ENCODE data around the gene KLK12. TPM values are rescaled to one million over a fixed set of nuclear protein-coding genes. Genes with fewer than 3 reads are reported as not detected.

KLK12 gene
- total and polyA plus RNA-seq, 2 donors (not counting 1 experiment from before 2014, with no cell fraction given) = not detected

DNA sequence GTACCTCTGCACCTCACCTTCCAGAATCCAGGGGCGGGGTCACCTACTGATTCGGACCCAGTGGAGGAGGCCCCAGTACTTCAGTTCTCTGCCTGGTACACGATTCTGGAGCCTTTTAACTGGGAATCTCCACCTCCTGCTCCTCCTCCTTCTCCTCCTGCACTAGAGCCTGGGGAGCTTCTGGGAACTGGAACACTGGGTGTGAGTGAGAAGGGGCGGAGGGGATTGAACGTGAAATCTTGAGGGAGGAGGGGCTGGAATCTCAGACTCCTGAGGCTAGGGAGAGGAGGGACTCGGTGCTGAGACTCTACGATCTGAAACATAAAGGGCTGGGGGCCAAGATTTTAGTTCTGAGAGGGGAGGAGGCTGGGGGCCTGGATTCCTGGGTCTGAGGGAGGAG is 33.3 kb downstream of the KLK12 start, which contains the start of gene KLK8:
Gene KLK8, minus strand, starts transcription at position 90 of the 400 bp plus-strand sequence. CDS start 437 bp downstream, outside the sequence.
- Histone ChIP-seq H2AFZ (ENCODE audit: insufficient read depth, low read depth, low read length, poor library complexity, severe bottlenecking) (no peak within 1 kb of the TSS), H3K27me3 (replicated peaks in 1 of 4; ENCODE audit: control extremely low read depth in 1 of 4, control insufficient read depth in 3 of 4, insufficient read depth in 4 of 4, low read length in 3 of 4) (peaks cover 0 to 28% (median 2%) of the 10 kb centered on the region in 4 experiments), H3K79me2 (ENCODE audit: control insufficient read depth, insufficient read depth, low read length) (no peaks in the 10 kb centered on the region), H3K9me3 (ENCODE audit: control extremely low read depth in 1 of 3, control insufficient read depth in 2 of 3, insufficient read depth in 1 of 3, low read length in 2 of 3) (peaks cover 0 to 32% (median 0%) of the 10 kb centered on the region in 3 donors), H3K36me3 (replicated peaks in 1 of 2; ENCODE audit: control extremely low read depth in 1 of 2, control insufficient read depth in 1 of 2, extremely low read depth in 1 of 2, insufficient read depth in 2 of 2, low read length in 1 of 2) (no peaks in the 10 kb centered on the region), H3K27ac (ENCODE audit: low read length in 2 of 2) (no peak within 1 kb of the TSS), H3K9ac (ENCODE audit: low read length) (no peak within 1 kb of the TSS), H3K4me2 (replicated peaks; ENCODE audit: low read depth, low read length, poor library complexity, severe bottlenecking) (no peak within 1 kb of the TSS), H3K4me3 (ENCODE audit: control extremely low read depth in 1 of 5, extremely low read depth in 1 of 5, insufficient read depth in 1 of 5, low read depth in 2 of 5, low read length in 4 of 5) (no peak within 1 kb of the TSS), H3K4me1 (ENCODE audit: control insufficient read depth in 2 of 2, insufficient read depth in 2 of 2, low read length in 2 of 2) (no peaks in the 10 kb centered on the region), H4K20me1 (ENCODE audit: control insufficient read depth, insufficient read depth, low read length, poor library complexity, severe bottlenecking) (no peaks in the 10 kb centered on the region)
- CTCF ChIA-PET = no interaction called here
- ATAC-seq (ENCODE audit: low read depth) = no peak
- H3K4me3 Mint-ChIP-seq = no peak within 1 kb of the TSS
- WGBS (ENCODE audit: insufficient coverage) = 46% methylated on average over 3 of the region's 7 CpGs
- no peaks in the 10 kb centered on the region for H3K4me1 Mint-ChIP-seq
- TF ChIP-seq, protein P1, sequence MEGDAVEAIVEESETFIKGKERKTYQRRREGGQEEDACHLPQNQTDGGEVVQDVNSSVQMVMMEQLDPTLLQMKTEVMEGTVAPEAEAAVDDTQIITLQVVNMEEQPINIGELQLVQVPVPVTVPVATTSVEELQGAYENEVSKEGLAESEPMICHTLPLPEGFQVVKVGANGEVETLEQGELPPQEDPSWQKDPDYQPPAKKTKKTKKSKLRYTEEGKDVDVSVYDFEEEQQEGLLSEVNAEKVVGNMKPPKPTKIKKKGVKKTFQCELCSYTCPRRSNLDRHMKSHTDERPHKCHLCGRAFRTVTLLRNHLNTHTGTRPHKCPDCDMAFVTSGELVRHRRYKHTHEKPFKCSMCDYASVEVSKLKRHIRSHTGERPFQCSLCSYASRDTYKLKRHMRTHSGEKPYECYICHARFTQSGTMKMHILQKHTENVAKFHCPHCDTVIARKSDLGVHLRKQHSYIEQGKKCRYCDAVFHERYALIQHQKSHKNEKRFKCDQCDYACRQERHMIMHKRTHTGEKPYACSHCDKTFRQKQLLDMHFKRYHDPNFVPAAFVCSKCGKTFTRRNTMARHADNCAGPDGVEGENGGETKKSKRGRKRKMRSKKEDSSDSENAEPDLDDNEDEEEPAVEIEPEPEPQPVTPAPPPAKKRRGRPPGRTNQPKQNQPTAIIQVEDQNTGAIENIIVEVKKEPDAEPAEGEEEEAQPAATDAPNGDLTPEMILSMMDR (IDR thresholded peaks at IDR 0.05) = no peak
- TF ChIP-seq EZH2 (IDR thresholded peaks at IDR 0.05; ENCODE audit: borderline replicate concordance, insufficient read depth, low read depth, low read length, poor library complexity, severe bottlenecking) = no peak
- intact Hi-C loops (cut with micrococcal nuclease) = no loop called here
- H3K9me3 Mint-ChIP-seq (ENCODE audit: insufficient read depth) = no peaks in the 10 kb centered on the region
- POLR2A ChIA-PET = no interaction called here
- H3K27me3 Mint-ChIP-seq = peaks cover 33% of the 10 kb centered on the region
- DNase-seq = no peak
- no peak within 1 kb of the TSS for H3K27ac Mint-ChIP-seq

DNA sequence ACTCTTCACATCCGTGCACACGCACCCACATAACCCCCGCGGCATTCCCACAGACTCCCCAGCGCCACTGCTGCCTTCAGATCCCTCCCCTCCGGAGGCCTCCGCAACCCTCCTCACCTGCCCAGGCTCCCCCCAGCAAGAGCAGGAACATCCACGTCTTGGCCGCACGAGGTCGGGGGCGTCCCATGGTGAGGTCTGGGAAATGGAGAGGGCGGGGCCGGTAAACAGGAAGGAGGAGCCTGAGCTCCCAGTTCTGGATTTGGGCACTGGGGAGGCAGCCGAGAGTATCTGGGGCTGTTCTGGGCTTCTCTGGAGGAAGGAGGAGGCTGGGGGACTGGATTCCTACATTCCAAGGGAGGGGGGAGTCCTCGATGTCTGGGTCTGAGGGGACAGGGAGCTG is 33.8 kb downstream of the KLK12 start:
- CTCF ChIA-PET = no interaction called here
- Histone ChIP-seq H3K27me3 (replicated peaks in 1 of 4; ENCODE audit: control extremely low read depth in 1 of 4, control insufficient read depth in 3 of 4, insufficient read depth in 4 of 4, low read length in 3 of 4) (peaks cover 0 to 28% (median 2%) of the 10 kb centered on the region in 4 experiments), H2AFZ (ENCODE audit: insufficient read depth, low read depth, low read length, poor library complexity, severe bottlenecking) (no peak overlapping the region), H3K4me2 (replicated peaks; ENCODE audit: low read depth, low read length, poor library complexity, severe bottlenecking) (no peak overlapping the region), H3K36me3 (replicated peaks in 1 of 2; ENCODE audit: control extremely low read depth in 1 of 2, control insufficient read depth in 1 of 2, extremely low read depth in 1 of 2, insufficient read depth in 2 of 2, low read length in 1 of 2) (no peaks in the 10 kb centered on the region), H3K4me3 (ENCODE audit: control extremely low read depth in 1 of 5, extremely low read depth in 1 of 5, insufficient read depth in 1 of 5, low read depth in 2 of 5, low read length in 4 of 5) (no peak overlapping the region), H3K79me2 (ENCODE audit: control insufficient read depth, insufficient read depth, low read length) (no peaks in the 10 kb centered on the region), H3K4me1 (ENCODE audit: control insufficient read depth in 2 of 2, insufficient read depth in 2 of 2, low read length in 2 of 2) (no peaks in the 10 kb centered on the region), H3K27ac (ENCODE audit: low read length in 2 of 2) (no peak overlapping the region), H3K9ac (ENCODE audit: low read length) (no peak overlapping the region), H4K20me1 (ENCODE audit: control insufficient read depth, insufficient read depth, low read length, poor library complexity, severe bottlenecking) (no peaks in the 10 kb centered on the region), H3K9me3 (ENCODE audit: control extremely low read depth in 1 of 3, control insufficient read depth in 2 of 3, insufficient read depth in 1 of 3, low read length in 2 of 3) (peaks cover 0 to 29% (median 0%) of the 10 kb centered on the region in 3 donors)
- POLR2A ChIA-PET = no interaction called here
- no peaks in the 10 kb centered on the region for H3K4me1 Mint-ChIP-seq
- H3K9me3 Mint-ChIP-seq (ENCODE audit: insufficient read depth) = no peaks in the 10 kb centered on the region
- no peak overlapping the region for H3K27ac Mint-ChIP-seq
- ATAC-seq (ENCODE audit: low read depth) (no peak), DNase-seq (no peak)
- intact Hi-C loops (cut with micrococcal nuclease) = no loop called here
- WGBS (ENCODE audit: insufficient coverage) = 34% methylated on average over 13 of the region's 16 CpGs
- H3K27me3 Mint-ChIP-seq = peaks cover 33% of the 10 kb centered on the region
- H3K4me3 Mint-ChIP-seq = no peak overlapping the region
- no peak for TF ChIP-seq EZH2 (IDR thresholded peaks at IDR 0.05; ENCODE audit: borderline replicate concordance, insufficient read depth, low read depth, low read length, poor library complexity, severe bottlenecking)
- TF ChIP-seq, protein P1 (IDR thresholded peaks at IDR 0.05) = no peak
